Kidney epithelial cell (primary cell): ENCODE results near the gene DBNDD1. TPM values are rescaled to one million over a fixed set of nuclear protein-coding genes. Genes with fewer than 3 reads are reported as not detected.

Experiments
- DNase-seq: peaks from one replicate; pipeline ENCODE4 v3.0.0-alpha.2; 2010; ENCODE audit warnings: low read depth
- H3K27me3 ChIP-seq: 2 replicates; pipeline ENCODE4 v1.6.0; 2011; ENCODE audit warnings: low read length; ENCODE audit not compliant: control insufficient read depth, insufficient read depth
- H3K36me3 ChIP-seq: 2 replicates; pipeline ENCODE4 v1.5.1; 2011; ENCODE audit warnings: low read length; ENCODE audit not compliant: control insufficient read depth, insufficient read depth
- H3K4me3 ChIP-seq: 2 replicates; pipeline ENCODE4 v1.5.1; 2011; ENCODE audit warnings: low read depth, mild to moderate bottlenecking, control low read depth, low read length
- CTCF ChIP-seq: IDR thresholded peaks from 2 replicates; pipeline ENCODE4 v1.5.1; 2011; ENCODE audit warnings: mild to moderate bottlenecking, moderate library complexity, low read length, control low read depth, inconsistent platforms; ENCODE audit not compliant: insufficient read depth, poor library complexity, severe bottlenecking
- total RNA-seq: library from RNA; depleted of rRNA; stranded (reverse); fragments of >200 nt; gene quantifications from 2 replicates; pipeline ENCODE4 v1.2.3, GENCODE V29; 2015

The DBNDD1 gene
- total RNA-seq, 1 donor from 2014 or later: 27.2 TPM

GRCh38 chr16:90007015-90007414, 12.2 kb downstream of the DBNDD1 start:
- Histone ChIP-seq H3K27me3 (no peaks in the 10 kb centered on the region), H3K4me3 (no peak overlapping the region), H3K36me3 (no peaks in the 10 kb centered on the region)
- DNase-seq: no peak
- no peak for TF ChIP-seq CTCF

GRCh38 chr16:90005956-90006663, 13.1 kb downstream of the DBNDD1 start:
- Histone ChIP-seq H3K36me3 (no peaks in the 10 kb centered on the region), H3K27me3 (no peaks in the 10 kb centered on the region), H3K4me3 (no peak overlapping the region)
- no peak for TF ChIP-seq CTCF
- no peak for DNase-seq

GRCh38 chr16:90004577-90004976, 14.7 kb downstream of the DBNDD1 start:
- Histone ChIP-seq H3K36me3 (no peaks in the 10 kb centered on the region), H3K4me3 (no peak overlapping the region), H3K27me3 (no peaks in the 10 kb centered on the region)
- no peak for TF ChIP-seq CTCF
- no peak for DNase-seq

- H3K36me3 ChIP-seq: no peaks in the 10 kb centered on the region
- no peak overlapping the region for H3K4me3 ChIP-seq
- H3K27me3 ChIP-seq: no peaks in the 10 kb centered on the region
- no peak for TF ChIP-seq CTCF
- DNase-seq: no peak
Observed at GRCh38 chr16:90002759-90003158, 16.5 kb downstream of the DBNDD1 start.

- Histone ChIP-seq H3K36me3 (no peaks in the 10 kb centered on the region), H3K27me3 (no peaks in the 10 kb centered on the region)
Observed at GRCh38 chr16:90001761-90002503, 17.3 kb downstream of the DBNDD1 start.

More at GRCh38 chr16:90001761-90002503, 17.3 kb downstream of the DBNDD1 start:
- TF ChIP-seq CTCF: no peak
- no peak overlapping the region for H3K4me3 ChIP-seq
- no peak for DNase-seq
